Cardiac muscle cell (in vitro differentiated cells and primary cell): ENCODE measurements around the gene SLC9A3. TPM values are rescaled to one million over a fixed set of nuclear protein-coding genes. Genes with fewer than 3 reads are reported as not detected.

Experiments used
- DNase-seq, 2 donors: peaks; one replicate each; pipeline versions ENCODE4 v3.0.0 to v3.0.0-alpha.2; 2010 to 2017; ENCODE audit warnings: low read depth in 1 of 2, low spot score in 1 of 2
- H3K27ac ChIP-seq: fragments of 200-600 bp; sonication (generic); 2 replicates; pipeline ENCODE4 v1.5.1; 2016
- H3K27me3 ChIP-seq: fragments of 200-600 bp; sonication (generic); 2 replicates; pipeline ENCODE4 v1.6.0; 2016; ENCODE audit warnings: control low read depth
- H3K36me3 ChIP-seq: fragments of 200-600 bp; sonication (generic); 2 replicates; pipeline ENCODE4 v1.5.1; 2016; ENCODE audit warnings: control low read depth
- H3K4me1 ChIP-seq: fragments of 200-600 bp; sonication (generic); 2 replicates; pipeline ENCODE4 v1.8.1; 2017; ENCODE audit warnings: low read depth, mild to moderate bottlenecking, mixed run types
- H3K4me3 ChIP-seq: fragments of 200-600 bp; sonication (generic); 2 replicates; pipeline ENCODE4 v1.5.1; 2016; ENCODE audit warnings: mild to moderate bottlenecking
- H3K9me3 ChIP-seq: fragments of 200-600 bp; sonication (generic); 2 replicates; pipeline ENCODE4 v1.5.1; 2017; ENCODE audit warnings: low read depth, mild to moderate bottlenecking, control low read depth
- polyA plus RNA-seq: library from polyadenylated mRNA; unstranded; fragments of >200 nt; fragmentation: Nextera tagmentation; extraction: Ambion mirVana; gene quantifications from 2 replicates; pipeline ENCODE4 v1.2.1, GENCODE V29; 2016
- total RNA-seq: library from RNA; depleted of rRNA; stranded (reverse); fragments of >200 nt; gene quantifications from 2 replicates; pipeline ENCODE4 v1.2.3, GENCODE V29; 2016
- TF ChIP-seq, protein P1 (sequence below): IDR thresholded peaks from 2 replicates; pipeline ENCODE4 v1.5.1; 2012; ENCODE audit warnings: low read depth, mild to moderate bottlenecking, low read length

Gene SLC9A3
- total and polyA plus RNA-seq, 2 experiments from 2014 or later, result 4.8 to 15.3 TPM

GRCh38 chr5:458547-459353 is 65.5 kb downstream of the SLC9A3 start:
- Histone ChIP-seq H3K27ac (no peak overlapping the region), H3K36me3 (peaks cover 33% of the 10 kb centered on the region), H3K27me3 (no peaks in the 10 kb centered on the region), H3K4me1 (no peaks in the 10 kb centered on the region), H3K9me3 (no peaks in the 10 kb centered on the region), H3K4me3 (no peak overlapping the region)
- TF ChIP-seq, protein P1, sequence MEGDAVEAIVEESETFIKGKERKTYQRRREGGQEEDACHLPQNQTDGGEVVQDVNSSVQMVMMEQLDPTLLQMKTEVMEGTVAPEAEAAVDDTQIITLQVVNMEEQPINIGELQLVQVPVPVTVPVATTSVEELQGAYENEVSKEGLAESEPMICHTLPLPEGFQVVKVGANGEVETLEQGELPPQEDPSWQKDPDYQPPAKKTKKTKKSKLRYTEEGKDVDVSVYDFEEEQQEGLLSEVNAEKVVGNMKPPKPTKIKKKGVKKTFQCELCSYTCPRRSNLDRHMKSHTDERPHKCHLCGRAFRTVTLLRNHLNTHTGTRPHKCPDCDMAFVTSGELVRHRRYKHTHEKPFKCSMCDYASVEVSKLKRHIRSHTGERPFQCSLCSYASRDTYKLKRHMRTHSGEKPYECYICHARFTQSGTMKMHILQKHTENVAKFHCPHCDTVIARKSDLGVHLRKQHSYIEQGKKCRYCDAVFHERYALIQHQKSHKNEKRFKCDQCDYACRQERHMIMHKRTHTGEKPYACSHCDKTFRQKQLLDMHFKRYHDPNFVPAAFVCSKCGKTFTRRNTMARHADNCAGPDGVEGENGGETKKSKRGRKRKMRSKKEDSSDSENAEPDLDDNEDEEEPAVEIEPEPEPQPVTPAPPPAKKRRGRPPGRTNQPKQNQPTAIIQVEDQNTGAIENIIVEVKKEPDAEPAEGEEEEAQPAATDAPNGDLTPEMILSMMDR, result no peak
- no peak for DNase-seq

DNA sequence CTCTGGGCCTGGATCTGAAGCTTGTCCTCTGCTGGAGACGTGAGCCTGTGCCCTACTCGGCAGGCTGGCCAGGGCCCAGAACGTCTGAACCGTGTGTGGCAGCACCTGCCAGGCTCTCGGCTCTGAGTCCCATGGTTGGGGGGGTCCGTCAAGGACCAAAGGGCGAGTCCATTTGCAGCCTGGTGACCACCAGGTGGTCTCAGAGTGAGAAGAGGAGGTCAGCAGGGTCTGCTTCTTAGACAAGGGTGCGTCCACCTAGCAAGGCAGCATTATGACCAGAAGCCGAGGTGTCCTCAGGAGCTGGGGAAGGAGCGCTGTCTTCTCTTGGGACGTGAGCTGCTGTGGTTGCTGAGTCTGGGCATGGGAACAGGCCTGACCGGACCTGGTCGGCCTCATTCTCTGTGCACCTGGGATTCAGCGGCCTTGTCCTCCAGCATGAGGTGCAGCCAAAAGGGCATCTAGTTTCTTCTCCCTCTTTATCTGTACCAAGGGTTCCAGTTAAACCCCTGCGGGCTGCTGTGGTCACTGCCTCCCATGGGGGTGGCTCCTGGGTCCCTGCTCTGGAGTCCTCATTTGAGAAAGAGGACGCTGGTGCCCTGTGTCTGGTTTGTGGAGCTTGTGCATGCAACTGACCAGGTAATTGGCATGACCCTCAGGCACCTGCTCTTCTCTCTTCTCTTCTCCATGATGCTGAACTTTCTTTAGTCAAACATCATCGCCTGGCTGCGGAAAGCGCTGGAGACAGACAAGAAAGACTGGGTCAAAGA is 66.9 kb downstream of the SLC9A3 start:
- H3K4me1 ChIP-seq, result no peaks in the 10 kb centered on the region
- no peaks in the 10 kb centered on the region for H3K9me3 ChIP-seq
- TF ChIP-seq, protein P1, result no peak
- H3K27ac ChIP-seq, result no peak overlapping the region
- DNase-seq, result no peak
- peaks cover 24% of the 10 kb centered on the region for H3K36me3 ChIP-seq
- H3K4me3 ChIP-seq, result no peak overlapping the region
- no peaks in the 10 kb centered on the region for H3K27me3 ChIP-seq

DNA sequence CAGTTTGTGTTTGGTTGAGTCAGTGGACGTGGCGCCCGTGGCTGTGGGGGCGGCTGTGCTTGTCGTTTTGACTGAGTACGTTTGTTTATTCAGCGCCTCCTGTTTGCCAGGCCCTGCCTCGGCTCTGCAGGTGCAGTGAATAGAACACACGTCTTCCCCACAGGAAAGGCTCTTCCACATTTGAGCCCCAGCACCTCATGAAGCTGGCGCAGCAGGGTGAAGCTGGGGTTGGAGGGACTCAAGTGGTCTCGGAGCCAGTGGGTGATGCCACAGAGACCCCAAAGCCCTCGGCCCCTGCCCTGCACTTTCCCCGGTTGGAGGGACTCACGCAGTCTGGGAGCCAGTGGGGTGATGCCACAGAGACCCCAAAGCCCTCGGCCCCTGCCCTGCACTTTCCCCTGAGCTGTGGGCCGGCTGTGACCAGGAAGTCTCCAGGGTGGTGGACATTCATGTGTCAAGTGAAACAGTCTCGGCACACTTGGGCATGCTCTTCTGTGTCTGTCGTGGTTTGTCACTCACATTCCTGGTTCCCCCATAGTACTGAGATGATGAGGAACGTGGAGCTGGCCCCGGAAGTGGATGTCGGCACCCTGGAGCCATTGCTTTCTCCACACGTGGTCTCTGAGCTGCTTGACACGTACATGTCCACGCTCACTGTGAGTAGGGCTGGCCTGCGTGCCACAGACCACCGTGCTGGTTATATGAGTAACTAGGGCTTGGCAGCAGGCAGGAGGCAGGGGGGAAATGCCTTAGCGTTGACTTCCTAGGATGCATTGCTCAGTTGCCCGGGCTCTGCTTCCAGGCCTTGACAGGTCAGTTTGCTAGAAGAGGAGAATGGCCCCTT is 67.7 kb downstream of the SLC9A3 start:
- Histone ChIP-seq H3K4me1 (no peaks in the 10 kb centered on the region), H3K9me3 (no peaks in the 10 kb centered on the region), H3K4me3 (no peak overlapping the region), H3K36me3 (peaks cover 18% of the 10 kb centered on the region), H3K27ac (no peak overlapping the region), H3K27me3 (no peaks in the 10 kb centered on the region)
- TF ChIP-seq, protein P1, result no peak
- DNase-seq, result no peak

DNA sequence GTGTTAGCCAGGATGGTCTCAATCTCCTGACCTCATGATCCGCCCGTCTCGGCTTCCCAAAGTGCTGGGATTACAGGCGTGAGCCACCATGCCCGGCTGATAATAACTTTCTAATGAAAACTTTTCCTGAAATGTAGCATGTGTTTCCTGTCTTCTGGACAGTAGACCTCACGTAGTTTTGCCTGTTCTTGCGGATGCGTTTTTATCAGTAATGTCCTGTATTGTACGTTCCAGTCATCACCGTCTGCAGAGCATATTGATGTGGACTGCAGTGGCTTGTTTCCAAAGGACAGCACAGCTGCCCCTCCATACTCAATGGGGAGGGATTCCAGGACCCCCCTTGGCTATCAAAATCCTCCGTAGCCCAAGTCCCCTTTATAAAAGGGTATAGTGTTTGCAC is 68.4 kb downstream of the SLC9A3 start:
- no peaks in the 10 kb centered on the region for H3K27me3 ChIP-seq
- DNase-seq, result no peak
- TF ChIP-seq, protein P1, result no peak
- H3K9me3 ChIP-seq, result no peaks in the 10 kb centered on the region
- no peak overlapping the region for H3K27ac ChIP-seq
- H3K4me3 ChIP-seq, result no peak overlapping the region
- H3K4me1 ChIP-seq, result no peaks in the 10 kb centered on the region
- H3K36me3 ChIP-seq, result peaks cover 18% of the 10 kb centered on the region

GRCh38 chr5:454936-455335 is 69.3 kb downstream of the SLC9A3 start:
- TF ChIP-seq, protein P1, result no peak
- H3K27ac ChIP-seq, result no peak overlapping the region
- no peaks in the 10 kb centered on the region for H3K27me3 ChIP-seq
- no peak overlapping the region for H3K4me3 ChIP-seq
- no peaks in the 10 kb centered on the region for H3K9me3 ChIP-seq
- peaks cover 22% of the 10 kb centered on the region for H3K36me3 ChIP-seq
- no peak for DNase-seq
- H3K4me1 ChIP-seq, result no peaks in the 10 kb centered on the region
